Measurements from ENCODE around the gene FBXO34.
"Not testable (repeated sequence)": the region's sequence is repeated elsewhere in the genome, so short reads cannot be mapped to it uniquely, and the experiment has no call there.

FBXO34 gene

DNA sequence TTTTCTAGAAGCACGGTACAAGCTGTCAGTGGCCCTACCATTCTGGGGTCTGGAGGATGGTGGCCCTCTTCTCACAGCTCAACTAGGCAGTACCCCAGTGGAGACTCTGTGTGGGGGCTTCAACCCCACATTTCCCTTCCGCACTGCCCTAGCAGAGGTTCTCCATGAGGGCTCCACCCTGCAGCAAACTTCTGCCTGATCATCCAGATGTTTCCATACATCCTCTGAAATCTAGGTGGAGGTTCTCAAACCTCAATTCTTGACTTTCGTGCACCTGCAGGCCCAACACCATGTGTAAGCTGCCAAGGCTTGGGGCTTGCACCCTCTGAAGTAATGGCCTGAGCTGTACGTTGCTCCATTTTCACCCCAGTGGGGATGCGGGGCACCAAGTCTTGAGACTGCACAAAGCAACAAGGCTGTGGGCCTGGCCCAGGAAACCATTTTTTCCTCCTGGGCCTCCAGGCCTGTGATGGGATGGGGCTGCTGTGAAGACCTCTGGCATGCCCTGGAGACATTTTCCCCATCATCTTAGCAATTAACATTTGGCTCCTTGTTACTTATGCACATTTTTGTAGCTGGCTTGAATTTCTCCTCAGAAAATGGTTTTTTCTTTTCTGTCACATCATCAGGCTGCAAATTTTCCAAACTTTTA is 41.3 kb downstream of the FBXO34 start:
- DNase-seq, result not testable (repeated sequence)

DNA sequence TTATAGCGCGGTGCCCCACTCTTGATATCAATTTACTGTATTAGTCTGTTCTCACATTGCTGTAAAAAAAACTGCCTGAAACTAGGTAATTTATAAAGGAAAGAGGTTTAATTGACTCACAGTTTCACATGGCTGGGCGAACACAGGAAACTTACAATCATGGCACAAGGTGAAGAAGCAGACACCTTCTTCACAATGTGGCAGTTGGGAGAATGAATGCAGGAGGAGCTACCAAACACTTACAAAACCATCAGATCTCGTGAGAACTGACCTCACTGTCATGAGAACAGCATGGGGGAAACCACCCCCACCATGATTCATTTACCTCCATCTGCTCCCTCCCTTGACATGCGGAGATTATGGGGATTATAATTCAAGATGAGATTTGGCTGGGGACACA is 42.3 kb downstream of the FBXO34 start:
- no peak for DNase-seq

DNA sequence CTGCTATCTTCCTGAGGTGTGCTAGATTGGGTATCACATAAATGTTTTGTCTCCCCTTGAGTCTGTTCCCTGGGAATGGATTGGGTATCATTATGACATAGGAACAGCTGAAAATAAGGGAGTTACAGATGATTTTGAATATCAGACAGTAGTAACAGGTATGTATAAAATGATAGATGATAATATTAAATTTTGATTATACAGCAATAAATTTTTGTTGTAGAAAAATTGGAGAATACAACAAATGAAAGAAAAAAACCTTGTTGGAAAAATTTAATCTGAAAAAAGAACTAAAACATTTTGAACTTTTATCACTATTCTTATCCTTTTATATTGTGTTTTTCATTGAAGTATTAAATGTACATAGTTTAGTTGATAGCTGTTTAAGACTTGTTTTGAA is 43.2 kb downstream of the FBXO34 start:
- DNase-seq, result no peak

DNA sequence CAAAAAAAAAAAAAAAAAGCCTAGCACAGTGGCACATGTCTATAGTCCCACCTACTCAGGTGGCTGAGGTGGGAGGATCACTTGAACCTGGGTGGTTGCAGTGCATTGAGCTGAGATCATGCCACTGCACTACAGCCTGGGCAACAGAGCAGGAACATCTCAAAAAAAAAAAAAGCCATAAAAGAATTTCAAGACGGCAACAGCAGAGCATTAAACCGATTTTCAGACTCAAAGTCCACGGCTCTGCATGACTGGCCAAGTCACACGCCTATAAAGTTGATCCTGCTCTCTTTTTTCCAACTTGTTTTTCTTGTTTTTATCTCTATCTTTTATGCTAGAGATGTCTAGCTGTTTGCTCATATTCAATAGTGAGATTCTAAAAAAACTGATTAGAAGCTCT is 45.3 kb downstream of the FBXO34 start:
- no peak for DNase-seq

DNA sequence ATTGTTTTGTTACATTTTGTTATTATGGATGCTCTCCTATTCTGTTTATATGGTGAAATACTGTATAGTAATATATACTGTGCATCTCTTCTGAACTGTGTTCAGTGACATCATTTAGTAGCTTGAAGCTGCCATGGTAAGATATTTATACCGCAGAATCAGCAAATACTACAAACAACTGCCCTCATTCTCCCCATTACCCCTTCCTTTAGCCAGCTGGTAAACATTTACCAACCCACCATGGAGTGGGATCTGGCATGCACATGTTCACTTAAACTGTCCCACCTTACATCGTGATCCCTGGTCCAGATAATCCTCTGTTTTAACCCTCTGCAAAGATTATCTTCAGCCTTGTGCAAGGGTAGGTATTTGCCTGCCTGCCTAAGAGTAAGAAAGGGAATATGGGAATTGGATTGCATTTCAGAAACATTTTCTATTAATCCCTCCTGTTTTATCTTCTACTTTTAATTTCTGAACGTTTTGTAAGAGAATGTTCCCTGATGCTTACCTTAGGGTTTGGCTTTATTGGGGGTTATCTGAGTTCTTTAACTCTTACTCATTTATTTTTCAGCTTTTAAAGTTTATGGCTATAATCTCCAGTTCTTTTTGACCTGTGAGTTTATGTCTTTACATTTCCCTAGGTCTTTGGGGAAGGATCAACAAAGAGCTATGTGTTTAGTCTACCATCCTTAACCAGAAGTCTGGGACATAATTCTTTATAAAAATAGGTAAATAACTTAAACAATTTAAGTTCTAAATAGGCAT is 46.5 kb downstream of the FBXO34 start:
- no peak for DNase-seq

DNA sequence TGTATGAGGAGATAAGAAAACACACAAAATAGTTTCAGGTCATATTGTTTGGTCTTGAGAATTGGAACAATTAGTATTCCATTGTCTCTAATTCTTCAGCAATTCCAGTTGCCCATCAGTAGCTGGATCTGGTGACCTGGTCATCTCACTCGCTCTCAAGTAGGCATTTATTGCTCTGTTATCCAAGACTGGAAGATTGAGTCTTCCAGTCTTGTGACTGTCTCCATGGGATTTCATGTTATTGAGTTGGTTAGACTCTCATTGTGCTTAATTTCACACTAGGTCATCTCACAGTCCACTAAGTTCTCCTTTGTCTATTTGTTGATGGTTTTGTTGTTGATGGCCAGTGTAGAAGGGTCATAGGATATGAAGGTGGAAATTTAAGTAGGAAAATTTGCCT is 47.5 kb downstream of the FBXO34 start:
- DNase-seq, result no peak

DNA sequence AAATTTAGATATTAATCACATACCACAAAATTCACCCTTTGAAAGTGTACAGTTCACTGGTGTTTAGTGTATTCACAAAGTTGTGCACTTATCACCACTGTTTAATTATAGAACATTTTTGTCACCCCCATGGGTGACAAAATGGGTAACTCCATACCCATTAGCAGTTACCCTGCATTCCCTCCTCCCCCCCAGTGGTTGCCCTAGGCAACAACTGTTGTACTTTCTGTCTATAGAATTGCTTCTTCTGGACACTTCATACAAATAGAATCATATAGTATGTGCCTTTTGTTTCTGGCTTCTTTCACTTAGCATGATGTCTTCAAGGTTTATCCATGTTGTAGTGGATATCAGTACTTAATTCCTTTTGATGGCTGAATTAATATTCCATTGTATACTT is 52.7 kb downstream of the FBXO34 start:
- peak in 1 of 2 donors; percentile 21 for DNase-seq

DNA sequence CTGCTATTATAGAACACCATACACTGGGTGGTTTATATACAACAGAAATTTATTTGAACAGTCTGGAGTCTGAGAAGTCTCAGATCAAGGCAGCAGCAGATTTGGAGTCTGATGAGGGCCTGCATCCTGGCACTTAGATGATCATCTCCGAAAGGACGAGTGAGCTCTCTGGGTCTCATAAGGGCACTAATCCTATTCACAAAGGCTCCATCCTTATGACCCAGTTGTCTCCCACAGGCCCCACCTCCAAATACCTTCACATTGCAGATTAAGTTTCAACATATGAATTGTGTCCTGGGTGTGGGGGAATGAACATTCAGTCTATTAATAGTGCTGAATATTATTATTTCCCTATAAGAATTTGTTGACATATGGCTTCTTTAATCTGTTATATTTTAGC is 53.6 kb downstream of the FBXO34 start:
- no peak for DNase-seq

DNA sequence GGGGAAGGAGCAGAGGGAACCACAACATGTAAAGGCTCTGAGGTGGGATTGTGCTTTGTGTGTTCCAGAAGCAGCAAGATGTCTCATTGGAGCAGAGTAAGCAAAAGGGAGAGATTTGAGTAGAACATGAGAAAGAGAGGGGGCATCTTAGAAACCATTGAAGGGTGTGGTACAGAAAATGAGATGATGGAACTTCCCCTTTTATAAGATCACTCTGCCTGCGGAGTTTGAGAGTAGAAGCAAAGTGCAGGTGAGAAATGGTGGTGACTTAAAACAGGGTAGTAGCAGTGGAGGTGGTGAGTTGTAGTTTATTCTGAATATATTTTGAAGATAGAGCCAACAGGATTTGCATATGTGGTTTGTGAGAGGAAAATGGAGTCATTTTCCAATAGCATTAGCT is 56.0 kb downstream of the FBXO34 start:
- peak in 1 of 2 donors; percentile 14 for DNase-seq

DNA sequence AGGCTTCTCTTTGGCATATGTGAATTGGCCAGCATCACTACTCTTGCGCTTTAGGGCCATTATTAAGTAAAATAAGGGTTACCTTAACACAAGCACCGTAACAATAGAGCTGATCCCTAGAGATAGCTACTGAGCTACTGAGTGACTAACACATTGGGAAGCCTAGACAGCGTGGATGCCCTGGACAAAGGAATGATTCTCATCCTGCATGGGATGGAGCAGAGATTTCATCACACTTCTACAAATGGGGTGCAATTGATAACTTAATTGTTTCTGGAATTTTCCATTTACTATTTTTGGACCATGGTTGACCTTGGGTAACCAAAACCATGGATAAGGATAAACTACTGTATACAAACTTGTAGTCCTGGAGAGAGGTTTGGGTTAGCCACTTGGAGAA is 57.1 kb downstream of the FBXO34 start:
- no peak for DNase-seq

DNA sequence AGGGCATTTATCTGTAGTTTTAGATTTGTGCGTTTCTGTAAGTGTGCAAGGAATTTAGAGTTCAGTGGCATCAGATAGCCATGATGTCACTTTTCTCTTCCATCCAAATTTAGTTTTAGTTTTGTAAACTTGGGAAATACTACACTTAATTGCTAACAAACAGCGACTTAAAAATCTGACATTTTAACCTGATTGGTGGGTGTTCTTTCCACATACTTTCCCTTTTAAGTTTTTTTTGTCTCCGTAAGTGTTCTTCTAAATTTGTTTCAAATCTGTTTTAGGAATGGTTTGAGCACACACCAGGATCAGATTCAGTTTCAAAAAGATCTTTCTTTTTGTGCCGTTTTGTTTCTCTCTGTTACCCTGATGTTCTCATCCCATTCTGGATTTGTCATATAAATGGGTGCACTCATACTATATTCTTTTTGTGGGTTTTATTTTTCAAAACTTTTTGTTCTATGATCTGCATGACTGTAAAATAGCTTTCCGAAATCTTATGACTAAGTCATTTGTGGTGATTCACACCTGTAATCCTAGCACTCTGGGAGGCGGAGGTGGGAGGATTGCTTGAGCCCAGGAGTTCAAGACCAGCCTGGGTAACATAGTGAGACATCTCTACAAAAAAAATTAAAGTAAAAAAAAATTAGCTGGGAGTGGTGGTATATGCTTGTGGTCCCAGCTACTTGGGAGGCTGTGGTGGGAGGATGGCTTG is 58.9 kb downstream of the FBXO34 start:
- no peak for DNase-seq

DNA sequence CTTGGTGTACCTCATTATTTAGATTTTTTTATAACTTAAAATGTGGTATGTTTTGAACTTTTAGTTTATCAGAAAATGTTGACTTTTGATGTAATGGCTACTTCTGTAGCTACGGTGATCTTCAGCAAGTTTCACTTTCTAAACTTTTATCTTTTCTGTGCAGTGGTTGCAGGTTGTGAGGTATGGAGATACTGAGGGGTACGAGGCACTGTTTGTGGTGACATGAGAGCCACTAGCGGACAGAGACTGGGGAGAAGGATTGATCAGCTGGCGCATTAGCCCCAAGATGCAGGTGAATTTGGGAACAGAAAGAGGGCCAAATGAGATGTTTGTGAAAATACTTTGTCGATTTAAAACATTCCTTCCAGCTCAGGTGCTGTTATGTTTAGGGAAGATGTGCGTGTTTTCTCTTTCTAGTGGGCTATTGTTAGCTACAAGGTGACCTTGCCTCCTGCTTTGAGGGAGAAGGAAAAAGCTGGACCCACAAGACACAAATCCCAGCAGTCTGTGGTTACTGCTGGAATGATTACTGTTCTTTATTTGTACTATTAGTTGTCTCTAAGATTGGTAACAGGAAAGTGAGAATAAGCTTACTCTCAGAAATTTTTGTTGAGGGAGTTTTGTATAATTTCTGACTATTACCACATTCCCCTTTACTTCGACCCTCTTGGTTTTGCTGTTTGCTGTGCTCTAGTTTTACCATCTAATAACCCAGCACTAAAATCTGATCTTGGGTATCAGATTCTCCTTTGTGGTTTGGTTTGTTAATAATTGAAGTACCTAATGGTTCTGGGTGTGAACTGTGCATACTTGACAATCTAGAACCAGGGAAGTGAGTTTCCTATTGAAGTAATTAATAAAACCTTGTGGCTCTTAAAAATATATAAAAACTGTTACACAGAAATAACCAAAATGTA is 61.7 kb downstream of the FBXO34 start:
- DNase-seq, result peak in 1 of 2 donors; percentile 67

DNA sequence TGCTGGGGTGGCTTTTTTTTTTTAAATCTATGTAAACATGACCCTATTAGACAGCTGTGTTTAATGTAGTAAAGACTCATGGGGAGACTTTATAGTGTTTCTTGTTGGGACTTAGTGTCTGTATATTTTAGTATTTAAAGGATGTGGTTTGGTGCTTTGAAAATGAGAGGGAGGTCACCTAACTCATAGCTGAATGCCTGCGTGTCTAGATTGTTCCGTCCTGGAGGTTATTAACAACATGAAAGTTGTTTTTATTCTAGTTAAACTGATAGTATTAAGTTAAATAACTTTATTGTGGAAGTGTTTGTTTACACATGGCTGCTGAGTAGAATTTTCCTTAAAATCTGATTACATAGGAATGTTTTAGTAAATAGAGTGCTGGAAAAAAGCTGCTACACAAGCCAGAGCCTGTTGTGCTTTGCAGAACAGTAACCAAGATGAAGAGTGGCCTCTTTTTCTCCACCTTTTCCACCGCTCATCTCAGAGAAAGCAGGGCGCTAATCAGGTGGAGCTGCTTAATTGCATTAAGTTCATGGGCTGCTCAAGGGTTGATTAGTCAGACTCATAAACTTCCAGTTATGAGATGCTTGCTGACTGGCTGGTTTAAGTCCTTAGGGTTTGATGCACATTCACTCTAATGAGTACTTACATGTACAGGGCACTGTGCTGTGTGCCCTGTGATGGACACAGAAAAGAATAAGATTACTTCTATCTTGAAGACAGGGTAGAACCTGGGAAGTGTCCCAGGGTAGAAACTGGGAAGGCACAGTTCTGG is 62.7 kb downstream of the FBXO34 start:
- peak in 1 of 2 donors; percentile 57 for DNase-seq

DNA sequence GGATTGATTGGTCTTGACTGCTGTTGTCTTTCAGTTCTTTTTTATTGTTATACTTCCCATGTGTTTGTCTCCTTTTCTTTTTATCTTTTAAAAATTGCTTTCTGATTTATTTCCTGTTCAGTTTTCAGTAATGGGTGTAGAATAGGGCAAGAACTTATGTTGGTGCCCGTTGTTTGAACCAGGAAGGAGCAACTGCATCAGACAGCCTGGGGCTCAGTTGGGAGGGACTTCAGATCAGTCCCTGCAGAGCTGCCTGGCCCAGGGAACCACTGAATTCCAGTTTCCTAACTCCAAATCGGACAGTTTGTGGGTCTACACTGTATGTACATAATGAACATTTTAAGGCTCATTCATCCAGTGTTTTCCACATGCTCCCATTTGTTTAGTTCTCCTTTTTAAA is 64.9 kb downstream of the FBXO34 start:
- DNase-seq, result peak in 1 of 2 donors; percentile 51

DNA sequence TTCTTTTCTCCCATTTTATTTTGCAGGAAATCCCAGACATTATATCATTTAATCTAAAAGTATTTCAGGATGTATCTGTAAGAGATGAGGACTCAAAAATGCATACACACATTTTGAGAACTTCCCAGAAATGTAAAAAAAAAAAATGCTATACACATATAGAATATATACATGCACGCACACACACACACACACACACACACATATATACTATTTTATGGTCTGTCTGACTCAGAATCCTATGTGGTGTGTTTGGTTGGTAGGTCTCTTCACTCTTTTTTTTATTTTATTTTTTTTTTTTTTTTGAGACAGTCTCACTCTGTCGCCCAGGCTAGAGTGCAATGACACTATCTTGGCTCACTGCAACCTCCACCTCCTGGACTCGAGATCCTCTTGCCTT is 65.5 kb downstream of the FBXO34 start:
- peak in 1 of 2 donors; percentile 9 for DNase-seq

DNA sequence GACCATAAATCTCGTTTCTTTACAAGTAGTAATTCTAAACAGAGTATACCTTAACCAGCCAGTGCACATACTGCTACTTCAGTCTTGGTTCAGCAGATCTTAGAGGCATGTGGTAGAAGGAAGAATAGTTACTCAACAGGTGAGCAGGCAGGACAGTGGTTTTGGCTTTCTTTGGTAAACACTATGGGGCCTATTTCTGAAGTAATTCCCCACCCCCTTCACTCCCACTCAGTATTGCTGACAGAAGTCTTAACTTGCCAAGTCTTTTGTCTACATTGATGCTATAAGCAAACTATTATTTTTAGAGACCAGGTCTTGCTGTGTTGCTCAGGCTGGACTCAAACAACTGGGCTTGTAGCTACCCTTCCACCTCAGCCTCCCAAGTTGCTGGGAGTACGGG is 68.5 kb downstream of the FBXO34 start:
- DNase-seq, result peak in 1 of 2 donors; percentile 33

DNA sequence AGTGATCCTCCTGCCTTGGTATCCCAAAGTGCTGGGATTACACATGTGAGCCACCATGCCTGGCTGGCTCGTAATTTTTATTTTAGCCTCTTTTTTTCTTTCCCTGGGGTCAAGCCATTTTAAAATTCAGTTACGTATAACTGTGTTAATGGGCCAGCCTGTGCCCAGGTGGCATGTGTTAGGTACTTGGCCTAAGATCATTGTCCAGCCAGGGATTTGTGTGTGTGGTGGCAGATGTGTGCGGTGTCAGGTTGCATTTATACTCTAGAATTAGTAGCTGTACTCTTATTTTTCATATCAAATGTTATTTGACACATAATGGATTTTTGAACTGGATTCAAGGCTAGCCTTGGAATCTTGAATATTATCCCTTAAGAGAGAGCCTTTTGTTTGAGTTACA is 69.3 kb downstream of the FBXO34 start:
- DNase-seq, result no peak

DNA sequence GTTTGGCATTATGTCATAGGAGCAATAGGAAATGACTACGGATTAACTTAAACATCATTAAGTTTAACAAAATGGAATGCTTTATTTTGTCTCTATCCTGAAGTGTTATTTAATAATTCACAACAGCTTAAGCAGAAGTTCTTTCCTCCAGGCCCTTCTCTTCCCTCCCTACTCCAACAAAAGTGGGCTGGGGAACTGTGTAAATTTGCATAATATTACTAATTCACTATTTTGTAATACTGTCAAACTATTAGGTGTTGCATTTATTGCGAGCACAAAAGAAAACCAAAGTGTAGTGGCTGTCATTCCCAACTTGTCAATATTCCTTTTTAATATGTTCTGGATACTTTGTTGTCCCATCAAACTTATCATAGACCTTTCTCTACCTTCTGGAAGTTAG is 70.6 kb downstream of the FBXO34 start:
- no peak for DNase-seq

DNA sequence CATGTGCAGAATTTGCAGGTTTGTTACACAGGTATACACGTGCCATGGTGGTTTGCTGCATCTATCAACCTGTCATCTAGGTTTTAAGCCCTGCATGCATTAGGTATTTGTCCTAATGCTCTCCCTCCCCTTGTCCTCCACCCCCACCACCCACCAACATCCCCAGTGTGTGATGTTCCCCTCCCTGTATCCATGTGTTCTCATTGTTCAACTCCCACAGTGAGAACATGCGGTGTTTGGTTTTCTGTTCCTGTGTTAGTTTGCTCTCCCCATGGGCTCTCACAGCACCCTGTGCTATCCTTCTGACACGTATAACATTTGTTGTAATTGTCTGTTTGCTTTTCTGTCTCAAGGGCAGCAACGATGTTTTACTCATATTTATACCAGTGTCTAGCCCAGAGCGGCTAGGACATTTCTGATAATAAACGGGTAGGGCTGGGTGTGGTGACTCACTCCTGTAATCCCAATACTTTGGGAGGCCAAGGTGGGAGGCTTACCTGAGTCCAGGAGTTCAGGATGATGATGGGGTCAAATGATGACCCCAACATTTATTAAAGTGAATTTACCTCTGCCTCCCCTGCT is 73.5 kb downstream of the FBXO34 start:
- not testable (repeated sequence) for DNase-seq

DNA sequence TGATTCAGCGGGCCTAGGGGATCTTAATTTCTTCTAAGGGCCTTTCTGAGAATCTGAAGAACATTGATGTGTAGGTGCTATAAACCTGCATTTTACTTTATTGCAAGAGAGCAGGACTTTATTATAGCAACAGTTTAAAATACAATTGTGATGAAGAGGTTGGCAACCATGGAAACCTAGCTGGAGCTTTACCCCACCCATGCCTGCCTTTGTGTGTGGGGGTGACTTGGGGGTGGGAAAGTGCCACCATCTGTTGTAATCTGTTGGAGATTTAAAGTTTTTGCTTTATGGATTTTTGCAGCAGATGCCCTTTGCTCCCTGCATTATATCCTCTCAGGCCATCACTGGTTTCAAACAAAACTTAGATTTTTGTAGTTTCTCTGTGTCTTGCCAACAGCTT is 75.8 kb downstream of the FBXO34 start:
- no peak for DNase-seq

DNA sequence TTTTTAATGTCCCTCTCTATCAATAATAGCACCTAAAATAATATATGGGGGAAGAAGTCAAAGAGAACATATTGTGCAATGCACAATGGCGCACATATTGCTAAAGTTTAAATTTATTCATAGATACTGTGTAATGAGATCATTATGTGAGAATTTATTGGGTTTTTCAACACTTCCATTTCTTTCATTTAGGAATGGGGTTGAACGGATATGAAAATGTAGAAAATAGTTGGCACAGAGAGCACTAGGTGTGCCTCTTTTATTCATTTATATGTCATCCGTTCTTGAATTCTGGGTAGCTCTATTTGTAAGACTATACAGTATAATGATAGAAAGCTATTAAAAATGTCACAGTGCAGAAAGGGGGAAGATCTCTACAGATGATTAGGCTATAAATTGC is 76.5 kb downstream of the FBXO34 start:
- DNase-seq, result no peak
